GM21528 (cell line): ENCODE results near the gene NUAK1.
"Not testable (repeated sequence)": the region's sequence is repeated elsewhere in the genome, so short reads cannot be mapped to it uniquely, and the experiment has no call there.

ENCODE experiments used
- ATAC-seq: cut with Tn5 transposase; IDR thresholded peaks from one replicate; pipeline ENCODE4 v1.9.1; 2021; ENCODE audit warnings: mild to moderate bottlenecking, moderate library complexity; ENCODE audit not compliant: unreplicated experiment, low FRiP score

NUAK1 gene

DNA sequence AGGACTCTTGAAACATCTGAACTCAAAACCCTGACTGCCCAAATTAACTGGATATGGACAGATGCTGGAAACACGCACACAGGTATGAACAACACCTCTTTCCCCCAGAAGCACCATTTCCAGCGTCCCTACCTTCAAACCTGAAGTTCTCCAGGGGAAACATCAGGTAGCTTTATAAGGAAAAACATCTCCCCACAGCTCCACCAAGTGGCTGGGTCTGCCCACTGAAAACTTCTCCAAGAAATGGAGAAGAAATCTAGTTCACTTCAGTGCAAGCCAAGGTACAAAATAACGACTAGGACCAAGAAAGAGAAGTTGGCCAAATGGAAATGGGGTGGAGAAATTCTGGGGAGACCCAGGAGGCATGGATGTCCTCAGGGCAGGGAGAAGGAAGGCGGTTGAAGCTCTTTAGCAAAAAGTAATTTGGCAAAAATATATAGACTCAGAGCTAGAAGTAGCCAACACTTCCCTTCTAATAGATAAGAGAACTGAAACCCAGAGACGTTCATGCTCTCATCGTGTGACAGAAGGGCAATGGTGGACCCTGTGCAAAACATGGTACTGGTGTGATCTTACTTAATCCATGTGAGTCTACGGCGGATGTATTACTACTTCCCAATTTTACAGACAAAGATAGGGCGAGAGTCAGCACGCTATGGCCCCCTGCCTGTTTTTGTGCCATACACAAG is 10.5 kb upstream of the NUAK1 start:
- no peak for ATAC-seq

DNA sequence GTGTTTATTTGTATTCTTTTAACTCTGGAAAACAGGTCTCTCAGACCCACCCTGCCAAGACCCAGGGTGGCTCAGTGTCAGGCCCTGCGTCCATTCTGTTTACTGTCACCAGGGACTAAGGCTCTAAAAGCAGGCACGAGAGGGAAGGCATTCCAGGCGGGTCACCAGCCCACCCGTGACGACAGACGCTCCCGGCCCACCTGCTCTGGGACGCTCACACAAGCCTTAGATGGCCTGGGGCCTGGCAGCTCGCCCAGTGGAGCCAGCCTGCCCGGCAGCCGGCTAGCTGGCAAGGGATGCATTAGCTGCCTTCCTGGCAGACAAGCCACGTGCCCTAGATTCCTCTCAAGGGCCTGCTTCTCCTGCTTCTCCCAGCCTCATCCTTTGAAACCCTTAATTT is 9.2 kb upstream of the NUAK1 start:
- ATAC-seq: no peak

DNA sequence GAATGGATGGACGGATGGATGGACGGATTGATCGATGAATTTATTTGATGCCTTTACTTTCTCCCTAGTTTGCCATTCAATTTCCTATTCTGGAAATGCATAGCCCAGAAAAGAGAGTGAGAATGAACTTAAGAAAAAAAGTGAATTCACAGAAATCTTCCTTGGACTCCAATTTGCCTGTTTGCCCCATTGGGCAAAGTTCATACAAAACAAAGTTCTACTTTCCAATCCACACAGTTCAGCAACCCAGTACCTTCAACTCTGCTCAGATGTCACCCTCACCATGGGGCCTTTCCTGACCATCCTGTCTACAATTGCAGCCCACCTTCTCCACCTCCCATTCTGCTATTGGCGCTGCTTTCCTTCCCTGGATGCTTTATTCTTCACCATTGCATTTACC is 8.2 kb upstream of the NUAK1 start:
- no peak for ATAC-seq

DNA sequence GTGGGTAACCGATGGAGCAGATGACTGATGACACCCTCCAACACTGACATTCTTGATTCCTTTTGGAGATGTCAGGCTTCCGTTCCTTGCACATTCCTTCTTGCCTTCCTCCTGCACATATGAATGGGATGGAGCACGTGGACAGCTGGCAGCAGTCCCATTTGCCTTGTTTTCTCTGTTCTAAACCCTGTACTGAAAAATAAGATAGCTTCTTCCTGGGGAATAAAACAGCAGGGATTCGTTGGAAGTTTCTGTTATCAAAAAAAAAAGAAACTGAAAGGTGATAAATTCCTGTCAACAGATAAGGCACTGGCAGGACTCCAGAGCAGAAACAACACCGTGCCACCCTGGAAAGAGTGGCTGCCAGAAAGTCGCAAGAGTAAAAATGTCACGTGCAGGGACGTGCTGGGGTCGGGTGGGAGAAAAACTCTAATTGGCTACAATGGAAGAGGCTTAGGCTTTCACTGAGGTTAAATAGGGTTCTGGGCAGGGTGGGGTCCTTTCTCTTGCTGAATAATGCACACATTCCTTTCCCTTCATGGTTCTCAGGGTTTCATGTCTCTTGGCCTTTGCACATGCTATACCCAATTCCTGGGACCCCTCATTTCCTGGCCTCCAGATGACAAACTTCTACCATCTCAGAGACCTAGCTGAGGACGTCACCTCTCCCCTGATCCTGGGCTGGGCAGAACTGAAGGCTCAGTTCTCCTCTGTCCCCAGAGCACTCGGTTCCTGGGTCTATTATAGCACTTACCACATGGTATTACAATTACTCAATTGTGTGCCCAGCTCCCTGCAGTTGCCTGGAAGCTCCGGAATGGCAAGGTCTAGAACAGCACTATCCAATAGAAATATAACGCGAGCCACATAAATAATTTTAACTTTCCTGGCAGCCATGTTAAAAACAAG is 7.0 kb upstream of the NUAK1 start:
- ATAC-seq: no peak

DNA sequence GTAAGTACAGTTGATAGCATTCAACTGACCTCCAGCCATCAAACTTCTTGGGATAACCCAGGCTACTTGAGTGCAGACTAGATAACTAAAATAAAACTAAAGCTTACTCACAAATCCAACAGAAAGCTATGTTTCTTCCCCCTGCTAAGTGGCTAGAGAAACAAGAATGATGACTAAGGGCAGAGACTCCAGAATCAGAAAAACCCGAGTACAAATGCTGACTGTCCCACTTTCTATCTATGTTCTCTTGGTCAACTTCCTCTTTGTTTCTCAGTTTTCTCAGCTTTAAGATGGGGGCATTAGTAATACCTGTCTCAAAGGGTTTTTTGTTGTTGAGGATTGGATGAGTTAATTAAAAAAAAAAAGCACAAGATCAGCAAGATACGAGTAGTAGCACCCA is 6.1 kb upstream of the NUAK1 start:
- no peak for ATAC-seq

DNA sequence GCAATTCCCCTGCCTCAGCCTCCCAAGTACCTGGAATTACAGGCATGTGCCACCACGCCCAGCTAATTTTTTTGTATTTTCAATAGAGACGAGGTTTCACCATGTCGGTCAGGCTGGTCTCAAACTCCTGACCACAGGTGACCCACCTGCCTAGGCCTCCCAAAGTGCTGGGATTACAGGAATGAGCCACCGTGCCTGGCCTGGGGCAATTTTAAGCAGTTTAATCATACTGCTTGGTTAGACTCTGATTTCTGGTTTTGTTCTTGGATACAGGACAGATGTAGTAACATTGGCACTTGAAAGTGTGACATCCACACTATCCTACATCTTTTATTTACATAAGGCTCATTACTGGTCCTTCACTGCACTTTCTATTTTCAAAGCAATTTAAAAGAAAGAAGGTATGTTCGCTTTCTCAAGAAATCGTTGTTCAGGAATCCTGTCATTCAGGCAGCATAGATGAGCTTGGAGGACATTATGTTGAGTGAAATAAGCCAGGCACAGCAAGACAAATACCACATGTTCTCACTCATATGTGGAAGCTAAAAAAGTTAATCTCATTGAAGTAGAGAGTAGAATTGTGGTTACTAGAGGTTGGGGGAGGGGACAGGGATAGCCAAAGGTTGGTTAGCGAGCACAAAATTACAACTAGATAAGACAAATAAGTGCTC is 4.0 kb upstream of the NUAK1 start:
- no peak for ATAC-seq

DNA sequence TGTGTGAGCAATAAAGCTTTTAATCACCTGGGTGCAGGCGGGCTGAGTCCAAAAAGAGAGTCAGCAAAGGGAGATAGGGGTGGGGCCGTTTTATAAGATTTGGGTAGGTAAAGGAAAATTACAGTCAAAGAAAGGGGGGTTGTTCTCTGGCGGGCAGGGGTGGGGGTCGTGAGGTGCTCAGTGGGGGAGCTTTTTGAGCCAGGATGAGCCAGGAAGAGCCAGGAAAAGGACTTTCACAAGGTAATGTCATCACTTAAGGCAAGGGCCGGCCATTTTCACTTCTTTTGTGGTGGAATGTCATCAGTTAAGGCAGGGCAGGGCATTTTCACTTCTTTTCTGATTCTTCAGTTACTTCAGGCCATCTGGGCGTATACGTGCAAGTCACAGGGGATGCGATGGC is 3.2 kb upstream of the NUAK1 start:
- ATAC-seq: not testable (repeated sequence)

DNA sequence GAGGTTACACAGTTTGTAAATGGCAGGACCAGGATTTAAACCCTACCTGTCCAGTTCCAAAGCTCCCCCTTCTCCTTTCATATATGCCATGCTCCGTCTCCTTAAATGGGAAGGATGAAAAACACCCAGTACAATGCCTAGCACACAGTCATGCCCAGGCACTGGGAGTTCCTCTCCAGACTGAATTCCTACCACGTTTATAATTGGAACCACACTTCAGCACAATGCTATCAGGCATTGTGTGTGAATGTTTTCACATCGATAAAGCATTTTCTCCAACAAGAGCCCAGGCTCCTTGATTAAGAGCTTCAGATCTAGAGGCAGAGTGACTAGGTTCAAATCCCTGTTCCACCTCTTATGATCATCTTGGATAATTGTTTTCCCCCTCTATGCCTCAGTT is 2.7 kb upstream of the NUAK1 start:
- no peak for ATAC-seq

DNA sequence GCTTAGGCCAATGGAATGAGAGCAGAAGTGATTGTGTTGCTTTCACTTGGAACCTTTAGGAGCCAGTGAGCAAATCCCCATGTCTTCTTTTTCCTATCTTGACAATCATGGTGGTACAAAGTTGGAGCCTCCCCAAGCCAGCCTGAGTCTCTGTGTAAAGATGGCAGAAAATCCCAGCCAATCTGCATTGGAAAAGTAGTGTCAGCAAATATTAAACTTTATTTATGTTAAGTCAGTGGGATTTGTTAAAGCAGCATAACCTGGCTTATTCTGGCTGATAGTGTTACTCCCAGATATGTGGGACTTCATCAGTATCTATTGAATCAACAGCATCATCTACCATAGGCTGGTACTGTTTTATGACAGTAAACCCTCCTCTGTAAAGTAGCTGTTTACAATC is 2.2 kb upstream of the NUAK1 start:
- no peak for ATAC-seq

DNA sequence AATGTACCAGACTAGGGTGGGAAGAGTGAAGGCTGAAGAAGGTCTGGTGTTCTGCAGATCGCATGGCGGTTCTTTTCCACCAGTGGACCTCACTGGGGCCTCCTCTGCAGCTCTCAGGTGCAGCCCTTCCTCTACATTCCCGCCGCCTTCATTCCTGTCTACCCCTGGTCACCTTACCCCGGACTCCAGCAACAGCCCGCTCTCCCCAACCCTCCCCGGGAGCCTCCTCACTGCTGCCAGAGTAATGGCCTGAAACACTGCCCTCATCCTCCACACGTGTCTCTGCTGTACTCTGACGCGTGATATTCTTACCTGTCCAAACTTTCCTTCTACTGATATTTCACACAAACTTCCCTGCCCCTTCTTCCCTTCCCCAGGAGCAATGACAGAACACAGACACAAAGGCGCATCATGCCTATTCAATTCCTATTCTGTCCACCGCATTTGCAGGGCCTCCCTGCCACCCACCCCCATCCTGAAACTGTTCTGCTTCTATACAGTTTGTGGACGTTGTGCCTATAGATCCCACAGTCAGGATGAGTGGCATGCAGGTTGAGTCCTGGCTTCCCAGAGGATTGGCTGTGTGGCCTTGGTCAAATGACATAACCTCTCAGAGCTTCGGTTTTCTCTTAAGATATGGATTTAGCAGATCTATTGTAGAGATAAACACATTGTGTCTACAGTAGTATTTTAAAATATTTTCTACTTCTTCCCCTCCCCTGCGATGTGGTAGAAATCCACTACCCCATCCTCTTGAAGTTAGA is 1.7 kb upstream of the NUAK1 start:
- no peak for ATAC-seq

DNA sequence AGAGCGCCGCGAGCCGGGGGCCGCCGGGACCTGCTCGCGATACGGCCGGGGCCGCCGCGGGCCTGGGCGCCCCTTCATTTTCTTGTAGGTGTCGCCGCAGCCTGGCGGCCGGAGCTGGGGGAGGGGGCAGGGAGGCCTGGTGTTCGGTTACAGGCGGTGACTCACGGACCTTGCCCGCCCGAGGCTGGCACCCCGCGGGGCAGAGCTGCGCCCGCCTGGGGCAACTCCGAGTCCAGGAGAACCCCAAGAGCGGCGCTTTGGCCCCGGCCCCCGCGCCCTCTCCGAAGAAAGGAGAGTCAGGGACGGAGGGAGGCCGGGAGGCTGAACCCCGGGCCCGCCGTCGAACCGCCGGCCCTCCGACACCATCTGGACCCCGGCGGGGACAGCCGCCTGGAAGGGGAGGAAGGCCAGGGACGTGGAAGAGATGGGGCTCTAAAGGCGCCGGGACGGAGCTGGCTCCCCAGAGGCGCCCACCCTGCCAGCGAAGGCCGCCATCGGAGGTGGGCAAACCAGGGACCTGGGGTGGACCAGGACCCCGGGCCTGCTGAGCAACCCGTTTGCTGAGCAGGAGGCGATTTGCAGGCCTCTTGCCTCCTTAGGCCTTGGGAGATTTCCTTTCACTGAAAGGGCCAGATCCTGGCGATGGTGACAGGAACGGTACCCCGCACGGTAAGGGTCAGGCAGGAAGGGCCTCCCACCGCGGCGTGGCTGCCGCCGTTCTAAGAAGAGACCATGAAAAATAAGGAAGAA is 843 bp upstream of the NUAK1 start:
- ATAC-seq: no peak

DNA sequence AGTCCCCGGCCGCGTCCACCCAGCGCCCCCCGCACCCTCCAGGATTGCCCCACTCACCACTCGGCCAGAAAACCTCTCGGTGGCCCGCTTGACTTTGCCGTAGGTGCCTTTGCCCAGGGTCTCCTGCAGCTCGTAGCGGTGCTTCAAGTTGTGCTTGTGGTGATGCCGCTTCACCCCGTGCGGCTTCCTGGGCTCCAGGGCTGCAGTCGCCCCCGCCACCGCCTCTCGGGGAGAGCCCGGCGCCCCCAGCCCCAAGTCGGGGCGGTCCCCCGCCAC is 459 bp downstream of the NUAK1 start:
- ATAC-seq: no peak

DNA sequence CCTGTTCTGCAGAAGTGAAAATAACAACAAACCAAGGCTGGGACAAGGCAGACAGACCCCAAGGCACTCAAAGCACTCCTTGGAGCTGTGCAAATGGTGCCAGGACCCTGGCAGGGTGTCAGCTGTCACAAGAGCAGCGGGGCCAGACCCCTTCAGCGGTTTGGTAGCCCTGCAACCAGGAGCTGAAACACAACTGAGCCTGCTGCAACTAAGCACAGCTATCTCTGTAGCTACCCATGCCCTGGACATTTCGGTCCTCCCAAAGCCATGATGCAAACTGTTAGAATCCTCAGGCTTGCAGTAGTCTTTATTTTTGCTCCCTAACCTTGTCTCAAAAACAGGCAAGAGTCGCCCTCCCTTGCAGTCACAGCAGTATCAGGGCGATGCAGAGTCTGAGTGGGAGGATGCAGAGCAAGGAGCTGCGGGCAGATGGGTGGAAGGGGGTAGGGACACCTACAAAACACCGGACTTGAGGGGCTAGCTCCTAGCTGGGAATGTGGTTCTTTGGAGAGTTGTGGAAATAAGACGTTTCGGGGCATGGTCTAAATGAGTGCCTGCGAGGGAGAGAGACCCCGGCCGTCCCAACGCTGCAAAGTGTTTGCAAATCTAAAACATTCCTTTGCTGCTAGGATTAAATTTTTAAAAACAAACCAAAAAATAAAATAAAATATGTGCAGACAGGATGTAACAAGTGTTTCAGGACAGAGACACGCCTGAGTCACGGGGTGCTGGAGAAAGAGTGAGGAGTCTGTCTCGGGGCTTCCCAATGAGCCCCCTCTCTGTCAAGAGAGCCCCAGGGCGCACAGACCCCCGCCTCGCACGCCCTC is 1.0 kb downstream of the NUAK1 start:
- ATAC-seq: no peak

DNA sequence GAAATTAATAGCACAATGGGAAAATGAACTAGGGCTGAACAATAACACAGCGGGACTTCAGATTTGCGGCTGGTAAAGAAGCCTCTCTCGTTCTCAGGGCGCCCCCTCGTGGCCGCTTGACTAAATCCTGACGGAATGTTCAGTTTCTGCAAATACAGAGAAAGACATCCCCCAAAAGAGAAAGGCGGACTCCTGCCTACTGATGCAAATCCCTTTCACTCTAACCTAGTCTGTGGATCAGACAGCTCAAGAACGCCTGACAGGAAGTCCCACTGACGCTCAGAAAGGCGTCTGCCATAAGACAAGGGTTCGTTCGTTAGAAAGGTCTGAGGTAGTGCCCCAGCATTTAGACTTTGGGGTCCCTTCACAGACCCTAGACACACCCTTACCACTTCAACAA is 2.5 kb downstream of the NUAK1 start:
- no peak for ATAC-seq

DNA sequence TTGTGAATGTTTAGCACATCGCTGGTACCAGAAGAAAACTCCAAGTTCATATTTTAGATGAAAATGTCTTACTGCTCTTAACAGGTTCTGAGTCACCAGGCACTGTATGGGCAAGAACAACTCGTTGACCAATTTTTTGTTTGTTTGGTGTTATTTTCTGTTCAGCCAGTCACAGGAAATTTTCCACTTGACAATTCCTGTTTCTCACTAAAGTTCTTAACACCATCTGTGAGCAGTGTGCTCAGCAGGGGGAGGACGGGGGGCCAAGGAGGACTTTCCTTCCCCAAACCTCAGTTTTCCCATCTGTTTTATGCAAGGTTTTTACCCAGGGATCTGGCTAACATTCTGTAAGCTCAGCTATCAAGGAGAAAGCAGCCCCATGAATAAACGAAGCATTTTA is 3.0 kb downstream of the NUAK1 start:
- ATAC-seq: no peak

DNA sequence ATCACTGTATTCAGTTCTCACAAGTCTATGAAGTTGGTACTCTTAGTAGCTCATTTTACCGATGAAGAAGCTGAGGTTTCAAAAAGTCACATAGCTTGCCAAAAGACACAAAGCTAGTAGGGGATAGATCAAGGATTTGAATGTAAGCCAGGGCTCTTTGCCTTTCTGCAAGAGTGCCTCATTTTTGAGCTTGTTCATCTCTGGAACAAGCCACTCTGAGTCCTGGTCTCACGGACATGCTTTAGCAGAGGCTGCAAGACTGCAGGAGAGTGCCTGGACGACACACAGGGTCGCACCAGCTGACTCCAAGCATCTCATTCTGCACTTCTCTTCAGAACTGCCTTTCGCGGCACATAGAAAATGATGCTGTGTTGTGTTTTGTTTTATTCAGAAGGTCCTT is 3.7 kb downstream of the NUAK1 start:
- ATAC-seq: no peak

DNA sequence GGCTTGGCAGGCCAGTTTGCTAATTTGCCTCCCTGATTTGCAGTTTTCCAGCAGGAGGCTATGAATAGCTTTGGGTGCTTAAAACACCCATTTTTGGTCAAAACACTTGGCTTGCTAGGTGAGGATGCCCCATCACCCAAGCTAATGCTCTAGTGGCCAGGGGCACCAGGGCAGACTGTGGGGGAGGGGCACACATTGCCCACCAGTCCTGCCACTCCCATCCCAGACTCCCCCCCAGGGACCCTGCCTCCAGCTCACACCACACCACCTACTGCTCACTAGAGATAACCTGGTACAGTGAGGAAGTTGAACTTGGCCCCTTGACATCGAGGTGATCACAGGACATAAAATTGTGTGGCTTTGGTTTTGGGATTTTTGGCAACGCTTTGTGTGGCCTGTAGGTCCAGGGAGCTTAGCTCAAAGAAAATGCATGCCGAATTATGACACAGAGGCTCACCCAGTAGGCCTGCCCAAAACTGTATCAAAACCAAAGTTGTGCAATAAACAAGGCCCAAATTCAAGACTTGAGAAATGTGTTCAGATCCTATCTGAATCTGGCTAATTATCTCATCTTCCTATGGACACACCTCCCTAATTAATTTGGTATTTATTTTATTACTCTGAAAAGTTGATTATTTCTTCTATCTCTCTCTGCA is 4.3 kb downstream of the NUAK1 start:
- ATAC-seq: no peak

DNA sequence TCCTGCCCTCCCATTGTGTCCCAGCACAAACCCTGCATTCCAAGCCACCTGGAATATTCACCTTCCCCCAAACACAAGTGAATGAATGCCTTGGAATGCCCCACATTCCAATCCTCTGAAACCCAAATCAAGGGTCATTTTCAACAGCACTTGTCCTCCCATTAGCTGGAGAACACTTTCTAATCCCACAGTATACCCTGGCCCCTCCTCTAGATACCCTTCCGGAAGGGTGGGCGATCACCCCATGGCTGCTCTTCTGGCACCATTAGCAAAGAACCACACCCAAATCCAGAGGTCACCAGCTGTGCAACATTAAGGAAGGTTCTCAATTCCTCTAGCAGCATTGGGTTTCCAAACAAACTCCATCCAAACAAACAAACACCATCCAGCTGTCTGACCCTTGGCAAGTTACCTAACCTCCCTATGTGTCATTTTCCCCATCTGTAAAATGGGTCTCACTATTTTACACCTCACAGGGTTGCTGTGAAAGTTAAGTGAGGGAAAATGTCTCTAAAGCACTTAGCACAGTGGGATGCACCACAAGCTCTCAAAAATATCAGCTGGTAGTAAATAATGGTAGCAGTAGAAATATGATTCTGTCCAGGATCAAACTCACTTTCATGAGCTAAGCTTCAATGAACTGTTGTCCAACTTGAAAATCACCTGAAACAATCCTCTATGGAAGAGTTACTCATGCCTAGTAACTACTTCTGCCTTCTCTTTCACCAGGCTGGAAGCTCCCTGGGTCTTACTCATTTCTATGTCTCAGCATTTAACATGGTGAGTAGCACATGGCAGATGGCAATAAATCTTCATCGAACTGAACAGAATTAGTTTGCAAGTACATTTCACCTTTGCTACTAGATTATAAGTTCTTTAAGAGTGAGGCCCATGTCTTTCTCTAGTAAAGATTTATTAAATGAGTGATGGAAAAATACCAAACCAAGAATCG is 5.3 kb downstream of the NUAK1 start:
- ATAC-seq: no peak
